ENCODE data around the gene METRN.
"Not testable (repeated sequence)": the region's sequence is repeated elsewhere in the genome, so short reads cannot be mapped to it uniquely, and the experiment has no call there.

Gene METRN

DNA sequence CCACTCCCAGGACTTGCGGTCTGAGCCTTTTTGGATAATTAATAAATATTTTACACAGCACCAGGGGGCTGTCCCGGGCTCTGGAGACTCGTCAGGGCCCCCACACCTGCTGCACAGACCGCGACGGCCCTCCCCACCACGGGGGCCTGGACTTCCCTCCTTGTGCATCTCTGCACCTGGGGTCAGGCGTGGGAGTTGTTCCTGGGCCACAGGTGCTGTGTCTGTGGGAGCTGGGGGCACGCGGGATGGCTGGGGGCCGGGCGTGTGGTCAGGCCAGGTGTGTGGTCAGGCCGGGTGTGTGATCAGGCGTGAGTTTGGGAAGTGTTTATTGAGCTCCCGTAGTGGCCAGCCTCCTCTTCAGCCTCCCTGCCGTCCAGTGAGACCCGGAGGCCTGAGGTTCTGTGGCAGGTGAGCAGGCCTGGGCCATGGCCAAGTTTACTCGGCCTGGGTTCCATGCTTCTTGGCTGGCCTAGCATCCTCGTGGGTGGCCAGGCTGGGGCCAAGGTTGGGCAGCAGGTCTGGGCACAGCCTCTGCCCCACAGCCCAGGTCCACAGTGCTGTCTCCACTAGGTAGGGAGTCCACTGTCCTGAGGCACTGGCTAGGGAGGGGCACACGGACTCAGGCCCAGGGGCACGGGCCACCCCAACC, 36.6 kb upstream of the METRN start:
- DNase-seq = no peak

DNA sequence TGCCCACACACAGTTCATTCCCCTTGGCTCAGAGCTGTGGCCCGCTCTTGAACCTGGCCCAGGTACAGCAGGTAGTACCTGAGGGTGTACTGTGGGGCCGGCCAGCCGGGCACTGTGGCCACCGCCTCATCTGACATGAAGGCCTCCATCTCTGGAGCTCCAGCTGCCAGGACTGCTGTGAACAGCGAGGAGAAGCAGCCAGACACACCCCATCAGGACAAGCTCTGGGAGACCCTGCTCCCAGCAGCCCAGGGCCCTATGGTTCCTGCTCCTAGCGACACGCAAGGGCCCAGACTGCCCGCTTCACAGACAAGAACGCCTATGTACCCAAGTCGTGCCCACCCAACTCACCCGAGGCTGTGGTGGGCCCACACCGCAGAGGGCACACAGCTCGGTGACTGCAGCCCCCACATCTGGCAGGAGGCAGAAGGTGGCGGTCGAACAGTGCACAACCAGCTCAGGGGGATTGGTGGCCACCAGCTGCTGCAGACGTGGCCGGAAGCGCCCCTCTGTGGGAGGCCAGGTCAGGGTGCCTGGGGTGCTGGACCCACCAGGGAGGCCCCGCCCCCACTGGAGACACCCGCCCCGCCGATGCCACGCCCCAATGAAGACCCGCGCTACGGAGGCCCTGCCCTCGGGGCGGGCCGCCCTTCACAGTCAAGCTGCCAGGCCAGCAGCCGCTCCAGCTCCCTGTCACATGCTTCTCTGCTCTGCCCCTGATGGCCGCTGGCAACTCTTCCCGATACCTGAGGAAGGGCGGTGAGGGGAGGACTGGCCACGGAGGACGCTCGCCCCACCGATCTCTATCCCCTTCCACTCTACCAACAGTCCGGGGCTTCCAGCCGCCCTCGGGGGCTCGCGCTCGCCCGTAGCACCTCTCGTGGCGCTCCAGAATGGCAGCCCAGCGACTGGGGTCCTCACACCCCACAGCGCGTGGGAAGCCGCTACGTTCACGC, 35.8 kb upstream of the METRN start:
- DNase-seq = peak; percentile 53

DNA sequence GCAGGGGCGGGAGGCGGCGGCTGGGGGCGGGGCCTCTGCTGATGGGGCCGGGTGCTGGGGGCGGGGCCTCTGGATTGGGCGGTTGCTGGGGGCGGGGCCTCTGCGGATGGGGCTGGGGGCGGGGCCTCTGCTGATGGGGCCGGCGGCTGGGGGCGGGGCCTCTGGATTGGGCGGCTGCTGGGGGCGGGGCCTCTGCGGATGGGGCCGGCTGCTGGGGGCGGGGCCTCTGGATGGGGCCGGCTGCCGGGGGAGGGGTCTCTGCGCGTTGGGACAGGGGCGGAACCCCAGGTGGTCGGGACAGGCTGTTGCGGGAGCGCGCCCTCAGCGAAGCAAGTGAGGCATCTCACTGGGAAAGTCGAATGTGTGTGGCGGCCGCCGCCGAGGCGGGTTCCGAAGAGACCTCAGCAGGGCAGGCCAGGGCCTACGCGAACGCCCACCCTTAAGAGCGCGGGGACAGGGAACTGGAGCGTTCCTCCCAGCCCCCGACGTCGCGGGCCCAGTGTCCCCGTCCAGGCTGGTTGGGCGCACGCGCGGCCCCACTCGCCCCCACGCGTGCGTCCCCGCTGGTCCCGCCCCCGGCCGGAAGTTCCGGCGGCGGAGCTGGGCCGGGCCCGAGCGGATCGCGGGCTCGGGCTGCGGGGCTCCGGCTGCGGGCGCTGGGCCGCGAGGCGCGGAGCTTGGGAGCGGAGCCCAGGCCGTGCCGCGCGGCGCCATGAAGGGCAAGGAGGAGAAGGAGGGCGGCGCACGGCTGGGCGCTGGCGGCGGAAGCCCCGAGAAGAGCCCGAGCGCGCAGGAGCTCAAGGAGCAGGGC, 34.9 kb upstream of the METRN start, which contains the start of gene STUB1:
TSS of gene STUB1 (plus strand) at position 597 of the 811 bp plus-strand sequence. CDS start at position 713, 116 bp downstream.
- peak; percentile 88 for DNase-seq

DNA sequence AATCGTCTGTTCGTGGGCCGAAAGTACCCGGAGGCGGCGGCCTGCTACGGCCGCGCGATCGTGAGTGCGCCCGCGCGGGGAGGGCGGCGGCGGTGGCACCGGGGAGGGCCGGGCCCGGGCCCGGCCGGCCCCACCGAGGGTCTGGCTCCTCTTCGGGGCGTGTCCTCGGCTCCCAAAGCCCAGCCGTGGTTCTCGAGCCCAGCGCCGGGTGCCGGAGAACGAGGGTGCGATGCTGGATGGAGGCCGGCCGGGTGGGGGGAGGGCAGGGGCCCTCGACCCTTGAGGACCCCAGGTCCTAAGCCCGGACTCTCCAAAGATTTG, 34.3 kb upstream of the METRN start:
- DNase-seq = no peak

DNA sequence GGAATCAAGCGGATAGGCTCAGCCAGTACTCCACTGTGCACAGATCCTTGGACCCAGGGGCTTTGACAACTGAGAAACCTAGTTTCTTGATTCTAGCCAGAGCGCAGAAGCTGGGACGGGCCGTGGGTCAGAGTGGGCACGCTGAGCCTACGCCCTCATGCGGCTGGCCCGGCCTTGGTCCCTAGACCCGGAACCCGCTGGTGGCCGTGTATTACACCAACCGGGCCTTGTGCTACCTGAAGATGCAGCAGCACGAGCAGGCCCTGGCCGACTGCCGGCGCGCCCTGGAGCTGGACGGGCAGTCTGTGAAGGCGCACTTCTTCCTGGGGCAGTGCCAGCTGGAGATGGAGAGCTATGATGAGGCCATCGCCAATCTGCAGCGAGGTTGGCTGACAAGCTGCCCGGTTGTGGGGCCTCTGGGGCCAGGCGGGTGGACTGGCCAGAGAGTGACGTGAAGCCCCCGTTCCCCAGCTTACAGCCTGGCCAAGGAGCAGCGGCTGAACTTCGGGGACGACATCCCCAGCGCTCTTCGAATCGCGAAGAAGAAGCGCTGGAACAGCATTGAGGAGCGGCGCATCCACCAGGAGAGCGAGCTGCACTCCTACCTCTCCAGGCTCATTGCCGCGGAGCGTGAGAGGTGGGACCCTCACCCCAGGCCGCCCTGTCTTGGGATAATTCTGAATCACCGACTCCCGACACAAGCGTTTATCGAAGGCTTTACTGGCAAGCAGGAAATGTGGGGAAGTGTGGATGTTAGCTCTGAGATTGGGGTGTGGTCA, 33.8 kb upstream of the METRN start:
- no peak for DNase-seq

DNA sequence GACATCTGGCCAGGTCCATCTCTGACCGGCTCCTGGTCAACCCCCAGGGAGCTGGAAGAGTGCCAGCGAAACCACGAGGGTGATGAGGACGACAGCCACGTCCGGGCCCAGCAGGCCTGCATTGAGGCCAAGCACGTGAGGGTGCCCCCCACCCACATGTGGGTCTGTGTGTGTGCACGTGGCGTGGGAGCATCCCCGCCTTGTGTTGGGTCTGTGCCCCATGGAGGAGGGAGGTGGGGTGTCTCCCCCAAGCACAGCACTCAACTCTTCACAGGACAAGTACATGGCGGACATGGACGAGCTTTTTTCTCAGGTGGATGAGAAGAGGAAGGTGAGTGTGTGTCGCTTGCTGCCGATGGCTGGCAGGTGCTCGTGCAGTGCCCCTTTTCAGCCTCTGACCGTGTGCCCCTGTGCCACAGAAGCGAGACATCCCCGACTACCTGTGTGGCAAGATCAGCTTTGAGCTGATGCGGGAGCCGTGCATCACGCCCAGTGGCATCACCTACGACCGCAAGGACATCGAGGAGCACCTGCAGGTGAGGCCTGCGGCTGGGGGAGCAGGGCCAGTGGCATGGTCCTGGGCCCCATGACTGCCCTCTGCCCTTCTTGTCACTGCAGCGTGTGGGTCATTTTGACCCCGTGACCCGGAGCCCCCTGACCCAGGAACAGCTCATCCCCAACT, 33.0 kb upstream of the METRN start:
- DNase-seq = no peak

DNA sequence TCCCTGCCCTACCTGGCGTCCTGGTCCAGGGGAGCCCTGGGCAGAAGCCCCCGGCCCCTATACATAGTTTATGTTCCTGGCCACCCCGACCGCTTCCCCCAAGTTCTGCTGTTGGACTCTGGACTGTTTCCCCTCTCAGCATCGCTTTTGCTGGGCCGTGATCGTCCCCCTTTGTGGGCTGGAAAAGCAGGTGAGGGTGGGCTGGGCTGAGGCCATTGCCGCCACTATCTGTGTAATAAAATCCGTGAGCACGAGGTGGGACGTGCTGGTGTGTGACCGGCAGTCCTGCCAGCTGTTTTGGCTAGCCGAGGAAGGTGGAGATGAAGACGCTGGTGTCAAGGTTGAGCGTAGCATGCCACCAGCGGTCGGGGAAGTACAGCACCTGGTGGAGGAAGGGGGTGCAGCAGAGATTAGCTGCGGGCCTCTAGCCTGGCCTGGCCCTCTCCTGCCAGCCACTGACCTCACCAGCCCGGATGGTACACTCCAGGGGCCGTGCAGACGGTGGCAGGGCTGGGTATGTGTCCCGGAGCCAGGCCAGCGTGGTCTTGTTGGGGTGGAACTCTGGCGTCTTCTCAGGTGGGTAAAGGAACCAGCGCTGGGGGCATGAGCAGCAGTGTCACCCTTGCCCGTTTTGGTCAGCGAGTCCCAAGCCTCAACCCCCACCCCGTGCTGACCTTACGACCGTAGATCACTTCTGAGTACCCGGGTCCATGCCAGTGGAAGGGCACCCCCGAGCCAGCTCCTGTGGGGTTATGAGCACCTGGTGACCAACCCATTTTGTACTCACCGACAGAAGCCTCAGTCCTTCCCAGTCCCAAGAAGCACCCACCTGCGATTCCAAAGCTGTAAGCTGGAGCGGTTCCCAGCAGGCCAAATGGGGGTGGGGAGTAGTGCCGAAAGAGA, 32.2 kb upstream of the METRN start:
- no peak for DNase-seq

DNA sequence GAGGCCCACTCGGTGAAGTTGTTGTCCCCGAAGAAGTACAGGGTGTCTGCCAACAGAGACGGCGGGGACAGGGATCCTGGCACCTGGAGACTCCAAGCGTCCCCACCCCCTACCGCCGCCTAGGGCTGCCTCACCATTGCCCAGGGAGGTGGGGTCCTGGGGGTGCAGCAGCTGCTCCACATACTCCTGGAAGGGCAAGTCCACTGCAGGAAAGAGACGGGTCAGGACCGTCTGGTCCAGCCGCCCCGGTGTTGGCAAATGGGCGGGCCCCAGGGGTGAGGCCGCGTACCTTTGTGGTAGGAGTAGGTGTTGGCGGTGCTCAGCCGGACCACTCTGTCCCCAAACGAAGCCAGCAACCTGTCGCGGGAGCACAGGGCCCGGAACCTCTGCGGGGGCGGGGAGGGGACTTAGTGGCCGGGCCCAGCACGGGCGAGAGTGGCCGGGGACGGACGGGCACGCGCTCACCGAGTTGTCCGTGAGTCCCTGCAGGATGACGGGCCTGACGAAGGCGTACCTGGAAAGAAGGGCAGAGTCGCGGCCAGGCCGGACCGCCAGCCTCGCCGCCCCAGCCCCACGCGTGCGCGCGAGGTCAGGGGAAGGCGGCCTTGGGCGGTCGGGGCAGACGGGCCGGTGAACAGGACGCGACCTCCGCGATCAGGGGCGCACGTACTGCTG, 31.4 kb upstream of the METRN start:
- DNase-seq = no peak

DNA sequence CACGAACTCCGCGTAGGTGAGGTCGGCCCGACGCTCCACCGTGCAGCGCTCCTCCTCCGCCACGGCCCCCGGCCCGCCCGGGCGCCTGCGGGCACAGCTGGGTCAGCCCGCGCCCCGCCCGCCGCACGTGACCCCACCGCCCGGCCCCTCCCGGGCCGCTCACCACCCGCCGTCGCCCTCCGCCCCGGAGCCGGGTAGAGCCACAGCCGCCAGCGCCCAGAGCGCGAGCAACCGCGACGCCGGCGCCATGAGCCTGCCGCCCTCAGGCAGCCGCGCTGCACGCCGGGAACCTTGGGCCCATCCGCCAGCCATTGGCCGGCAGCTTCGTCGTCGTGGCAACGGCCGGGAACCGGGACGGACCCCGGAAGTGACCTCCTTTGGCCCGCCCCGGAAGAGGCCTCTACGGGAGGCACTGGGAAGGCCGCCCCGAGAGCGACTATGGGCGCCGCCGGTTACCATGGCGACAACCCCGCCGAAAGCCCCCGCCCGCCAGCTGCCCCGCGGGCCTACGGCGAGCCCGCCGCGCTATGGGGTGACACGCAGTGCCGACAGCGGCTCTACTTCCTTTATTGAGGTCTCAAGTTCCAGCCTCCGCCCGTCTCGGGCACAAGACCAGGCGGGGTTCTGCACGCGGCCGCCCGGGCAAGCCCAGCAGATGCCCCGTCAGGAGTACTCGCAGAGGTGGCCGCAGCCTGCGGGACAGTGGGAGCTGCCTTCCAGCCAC, 30.7 kb upstream of the METRN start, which contains the start of gene JMJD8:
TSS of gene JMJD8 (minus strand) at position 264 of the 724 bp plus-strand sequence. CDS start at position 249, 15 bp downstream.
- DNase-seq = peak; percentile 99

DNA sequence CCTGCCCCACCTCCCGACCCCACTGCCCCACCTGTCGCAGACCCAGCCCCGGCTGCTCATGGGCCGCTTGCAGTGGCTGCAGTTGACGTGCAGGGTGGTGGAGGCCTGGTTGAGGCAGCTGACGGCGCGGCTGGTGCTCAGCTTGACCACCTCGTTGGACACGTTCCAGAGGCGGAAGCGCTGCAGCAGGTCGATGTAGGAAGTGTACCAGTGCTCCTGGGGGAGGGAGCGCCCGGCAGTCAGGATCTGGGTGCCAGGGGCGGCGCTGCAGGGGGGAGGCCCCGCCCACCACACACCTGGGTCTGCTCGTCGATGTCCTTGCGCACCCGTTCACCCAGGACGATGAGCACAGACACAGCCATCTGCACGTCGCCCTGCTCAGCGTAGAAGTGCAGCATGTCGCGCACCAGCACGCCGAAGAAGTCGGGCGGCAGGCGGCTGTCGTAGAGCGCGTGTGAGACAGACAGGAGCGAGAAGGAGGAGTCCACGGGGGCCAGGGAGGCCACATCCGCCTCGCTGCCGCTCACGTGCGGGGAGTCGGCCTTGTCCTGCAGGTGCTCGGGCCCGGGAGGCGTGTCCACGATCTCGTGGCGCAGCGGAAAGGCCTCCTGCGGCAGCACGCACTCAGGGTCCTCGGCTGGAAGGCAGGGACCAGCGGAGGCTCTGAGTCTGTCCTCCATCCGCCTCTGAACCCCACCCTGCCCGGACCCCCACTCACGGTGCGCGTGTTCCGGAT, 29.8 kb upstream of the METRN start:
- no peak for DNase-seq

DNA sequence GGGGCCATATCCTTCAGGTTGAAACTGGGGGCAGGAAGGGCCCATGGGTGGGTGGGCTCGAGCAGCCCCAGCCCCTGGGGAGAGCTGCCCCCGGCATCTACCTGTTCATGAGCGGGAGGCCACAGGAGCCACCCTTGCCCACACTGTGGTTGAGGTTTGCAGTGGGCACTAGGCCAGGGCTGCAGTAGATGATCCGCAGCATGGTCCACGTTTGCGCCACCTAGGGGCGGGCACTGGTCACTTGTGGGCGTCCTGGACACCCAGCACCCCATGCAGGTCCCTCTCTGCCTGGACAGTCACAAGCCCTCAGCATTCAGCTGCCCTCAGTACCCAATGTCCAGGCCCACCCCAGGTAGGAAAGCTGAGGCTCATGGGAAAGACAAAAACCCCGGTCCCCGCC, 29.0 kb upstream of the METRN start:
- DNase-seq = no peak

DNA sequence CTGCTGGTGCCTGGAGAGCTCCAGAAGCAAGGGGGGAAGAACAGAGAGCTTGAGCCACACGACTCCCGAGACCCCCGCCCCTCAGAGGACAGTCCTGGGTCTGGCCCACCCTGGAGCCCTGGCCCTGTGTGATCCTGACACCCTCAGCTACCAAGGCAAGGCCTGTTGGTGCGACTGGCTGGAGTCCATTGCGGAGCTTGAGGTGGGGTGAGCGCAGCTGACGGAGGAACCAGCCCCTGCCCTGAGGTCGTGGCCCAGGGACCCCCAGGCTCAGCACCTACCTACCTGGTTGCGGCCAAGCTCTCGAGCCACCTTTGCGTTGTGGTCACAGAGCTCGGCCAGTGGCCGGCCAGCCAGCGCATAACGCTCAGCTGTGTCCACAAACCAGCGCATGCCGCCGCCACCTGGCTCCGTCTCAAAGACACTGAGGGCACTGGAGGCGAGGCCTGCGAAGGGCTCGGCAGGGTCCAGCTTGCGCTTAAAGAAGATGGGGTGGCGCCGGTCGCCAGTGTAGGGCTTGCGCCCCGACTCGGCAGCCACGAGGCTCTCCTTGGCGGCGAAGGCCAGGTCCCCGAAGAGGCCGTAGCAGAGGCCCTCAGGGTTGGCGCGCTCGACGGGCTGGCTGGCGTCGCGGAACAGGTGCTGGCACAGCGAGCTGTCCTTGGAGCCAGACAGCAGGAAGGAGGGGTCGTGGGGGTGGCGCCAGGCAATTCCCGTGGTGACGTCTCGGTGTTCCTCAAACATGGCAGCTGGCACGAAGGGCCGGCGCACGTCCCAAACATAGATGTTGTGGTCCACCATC, 28.3 kb upstream of the METRN start:
- DNase-seq = no peak

DNA sequence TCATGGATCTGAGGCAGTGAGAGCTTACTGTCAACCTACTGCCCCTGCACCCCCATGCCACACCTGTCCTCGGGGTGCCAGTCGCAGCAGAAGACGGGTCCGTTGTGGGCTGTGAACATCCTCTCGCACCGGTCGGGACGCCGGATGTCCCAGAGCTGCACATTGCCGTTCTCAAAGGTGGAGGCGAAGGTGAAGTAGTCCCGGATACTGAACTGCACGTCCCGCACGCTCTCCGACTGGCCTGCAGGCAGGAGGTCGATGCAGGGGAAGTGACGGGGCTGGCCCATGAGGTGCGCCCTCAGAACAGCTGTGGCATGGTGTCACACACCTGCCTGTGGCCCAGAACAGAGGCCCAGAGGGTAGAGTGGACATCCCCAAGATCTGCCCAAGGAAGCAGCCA, 27.4 kb upstream of the METRN start:
- no peak for DNase-seq

DNA sequence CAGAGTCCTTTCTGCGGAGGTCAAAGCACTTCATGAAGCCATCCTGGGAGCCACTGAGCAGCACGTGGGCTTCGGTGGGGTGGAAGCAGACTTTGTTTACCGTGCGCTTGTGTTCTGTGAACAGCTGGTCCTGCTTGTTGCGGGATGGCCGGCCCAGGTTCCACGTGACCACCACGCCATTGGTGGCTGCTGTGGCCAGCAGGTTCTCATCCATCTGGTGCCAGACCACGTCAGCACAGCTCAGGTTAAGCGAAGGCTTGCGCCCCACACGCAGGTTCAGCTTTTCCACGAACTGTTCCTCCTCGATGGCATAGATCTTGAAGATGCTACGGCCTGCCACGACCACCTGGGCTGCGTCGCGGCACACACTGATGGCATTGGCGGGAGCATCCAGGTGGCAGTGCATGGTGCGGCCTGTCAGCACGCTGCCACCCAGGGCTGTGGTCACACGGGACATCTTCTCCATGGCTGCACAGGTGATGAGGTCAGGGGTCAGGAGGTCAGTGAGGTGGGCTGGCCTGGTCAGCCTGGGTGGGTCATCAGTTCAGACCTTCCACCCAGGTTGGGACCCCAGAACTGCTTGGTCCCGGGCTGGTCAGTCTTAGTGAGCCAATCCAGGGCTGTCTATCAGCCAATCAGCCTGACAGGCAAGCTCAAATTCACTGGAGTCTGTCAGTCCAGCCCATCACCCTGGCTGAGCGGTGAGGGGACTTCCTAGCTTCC, 25.6 kb upstream of the METRN start:
- no peak for DNase-seq

DNA sequence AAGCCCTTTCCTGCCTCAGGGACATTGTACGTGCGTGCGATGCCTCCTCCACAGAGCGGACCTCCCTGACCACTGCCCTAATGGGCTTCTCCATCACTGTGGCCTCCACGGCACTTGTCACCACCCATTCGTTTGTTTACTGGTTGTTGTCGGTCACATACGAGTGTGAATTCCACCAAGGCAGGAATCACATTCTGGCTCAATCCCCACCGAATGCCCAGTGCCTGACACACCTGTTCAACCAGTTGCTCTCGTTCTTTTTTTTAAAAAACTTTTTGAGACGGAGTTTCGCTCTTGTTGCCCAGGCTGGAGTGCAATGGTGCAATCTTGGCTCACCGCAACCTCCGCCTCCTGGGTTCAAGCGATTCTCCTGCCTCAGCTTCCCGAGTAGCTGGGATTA, 23.7 kb upstream of the METRN start:
- not testable (repeated sequence) for DNase-seq

DNA sequence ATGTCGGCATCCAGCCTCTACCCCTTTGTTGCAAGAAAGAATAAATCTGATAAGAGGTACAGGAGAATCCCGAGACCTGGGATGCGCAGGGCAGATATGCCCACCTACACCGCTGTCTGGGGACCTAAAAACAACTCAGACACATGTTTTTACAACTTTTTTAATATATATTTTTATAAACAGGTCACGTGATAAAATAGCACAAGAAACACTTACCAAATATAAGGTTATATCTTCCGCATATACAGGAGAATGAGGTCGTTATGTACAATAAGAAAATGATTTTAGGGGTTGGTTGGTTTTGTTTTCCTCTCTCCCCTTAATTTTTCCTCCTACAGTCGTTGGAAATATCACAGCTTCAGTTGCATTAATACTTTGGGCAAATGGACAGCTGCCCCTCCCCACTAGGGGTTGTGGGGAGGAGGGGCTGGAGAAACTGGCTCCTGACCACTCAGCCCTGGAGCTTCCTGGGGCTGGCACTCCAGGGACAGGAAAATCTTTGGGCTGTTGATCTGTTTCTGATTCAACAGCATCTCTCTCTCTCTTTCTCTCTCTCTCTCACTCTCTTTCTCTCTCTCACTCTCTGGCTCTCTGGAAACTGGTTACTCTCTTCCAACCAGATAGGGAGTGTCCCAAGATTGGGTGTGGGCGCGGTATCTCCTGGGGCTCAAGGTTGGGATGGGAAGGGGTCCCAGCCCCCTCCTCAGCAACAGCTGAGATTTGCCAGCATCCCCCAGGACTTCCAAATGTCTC, 22.4 kb upstream of the METRN start:
- no peak for DNase-seq
